Ecto neural progenitor cell (in vitro differentiated cells): ENCODE data around the gene IL18RAP.

Experiments used
- DNase-seq: peaks from one replicate; pipeline ENCODE4 v3.0.0-alpha.2; 2018; ENCODE audit warnings: low spot score

Gene IL18RAP

GRCh38 chr2:102422910-102423309 lies at the start of gene IL18RAP:
IL18RAP (plus strand) TSS chr2:102423160; CDS start chr2:102423278, 118 bp downstream.
- DNase-seq: no peak

GRCh38 chr2:102376052-102376591 lies 46.8 kb upstream of the IL18RAP start:
- no peak for DNase-seq

- DNase-seq: no peak
Observed at GRCh38 chr2:102383722-102384121, 39.2 kb upstream of the IL18RAP start.

GRCh38 chr2:102385522-102385921 lies 37.4 kb upstream of the IL18RAP start:
- no peak for DNase-seq

GRCh38 chr2:102386004-102386403 lies 37.0 kb upstream of the IL18RAP start:
- no peak for DNase-seq

- no peak for DNase-seq
Observed at GRCh38 chr2:102386867-102387541, 36.0 kb upstream of the IL18RAP start.

GRCh38 chr2:102387763-102388546 lies 35.0 kb upstream of the IL18RAP start:
- DNase-seq: no peak

GRCh38 chr2:102391565-102391964 lies 31.4 kb upstream of the IL18RAP start:
- DNase-seq: no peak

GRCh38 chr2:102392096-102392495 lies 30.9 kb upstream of the IL18RAP start:
- DNase-seq: no peak

GRCh38 chr2:102392942-102393341 lies 30.0 kb upstream of the IL18RAP start:
- no peak for DNase-seq

- DNase-seq: no peak
Observed at GRCh38 chr2:102396012-102396411, 26.9 kb upstream of the IL18RAP start.

GRCh38 chr2:102397209-102397608 lies 25.8 kb upstream of the IL18RAP start:
- no peak for DNase-seq

GRCh38 chr2:102399499-102400141 lies 23.3 kb upstream of the IL18RAP start:
- DNase-seq: no peak

GRCh38 chr2:102401456-102401855 lies 21.5 kb upstream of the IL18RAP start:
- DNase-seq: no peak

GRCh38 chr2:102401865-102402264 lies 21.1 kb upstream of the IL18RAP start:
- no peak for DNase-seq

- no peak for DNase-seq
Observed at GRCh38 chr2:102410952-102411351, 12.0 kb upstream of the IL18RAP start.

GRCh38 chr2:102412199-102412598 lies 10.8 kb upstream of the IL18RAP start:
- no peak for DNase-seq

- no peak for DNase-seq
Observed at GRCh38 chr2:102417946-102418345, 5.0 kb upstream of the IL18RAP start.

GRCh38 chr2:102418421-102418961 lies 4.5 kb upstream of the IL18RAP start:
- no peak for DNase-seq

- no peak for DNase-seq
Observed at GRCh38 chr2:102420290-102420689, 2.7 kb upstream of the IL18RAP start.

- no peak for DNase-seq
Observed at GRCh38 chr2:102421890-102422759, 835 bp upstream of the IL18RAP start.
